ENCODE data around the gene OPRD1.

OPRD1 gene

GRCh38 chr1:28910379-28911115, 98.6 kb downstream of the OPRD1 start:
- DNase-seq (ENCODE audit: low read depth): no peak

GRCh38 chr1:28913786-28914227, 101.8 kb downstream of the OPRD1 start:
- no peak for DNase-seq (ENCODE audit: low read depth)

GRCh38 chr1:28914228-28915030, 102.5 kb downstream of the OPRD1 start, which contains the start of gene EPB41:
TSS of gene EPB41 (plus strand) at chr1:28914569. CDS start at chr1:28987438, 72,869 bp downstream.
- DNase-seq (ENCODE audit: low read depth): peak; percentile 85

- no peak for DNase-seq (ENCODE audit: low read depth)
These were observed 103.3 kb downstream of the OPRD1 start for GRCh38 chr1:28915031-28915895.

- DNase-seq (ENCODE audit: low read depth): no peak
These were observed 105.8 kb downstream of the OPRD1 start for GRCh38 chr1:28917757-28918118.
